Stimulated activated CD4-positive, alpha-beta T cell treated with anti-CD3 and anti-CD28 coated beads, Interleukin-4, amount 100 ng/mL, for 1 hour (primary cell): ENCODE data around the gene DDX19B.
"Not testable (repeated sequence)": the region's sequence is repeated elsewhere in the genome, so short reads cannot be mapped to it uniquely, and the experiment has no call there.

ENCODE experiments used
- DNase-seq: peaks from one replicate; pipeline ENCODE4 v3.0.0-alpha.2; 2020

DDX19B gene

GRCh38 chr16:70298988-70299938, at the start of gene DDX19B:
DDX19B (plus strand) TSS chr16:70299186; CDS start chr16:70299298, 112 bp downstream.
- DNase-seq: peak; percentile 55

- not testable (repeated sequence) for DNase-seq
Observed at GRCh38 chr16:70249697-70250096, 49.3 kb upstream of the DDX19B start.

GRCh38 chr16:70250748-70251628, 48.0 kb upstream of the DDX19B start:
- DNase-seq: peak; percentile 44

GRCh38 chr16:70251629-70252354, 47.2 kb upstream of the DDX19B start, which contains the start of gene EXOSC6:
EXOSC6 (minus strand) TSS chr16:70251940; CDS start chr16:70251900, 40 bp downstream.
- peak; percentile 89 for DNase-seq

- DNase-seq: peak; percentile 21
Observed at GRCh38 chr16:70252355-70252988, 46.5 kb upstream of the DDX19B start.

DNA sequence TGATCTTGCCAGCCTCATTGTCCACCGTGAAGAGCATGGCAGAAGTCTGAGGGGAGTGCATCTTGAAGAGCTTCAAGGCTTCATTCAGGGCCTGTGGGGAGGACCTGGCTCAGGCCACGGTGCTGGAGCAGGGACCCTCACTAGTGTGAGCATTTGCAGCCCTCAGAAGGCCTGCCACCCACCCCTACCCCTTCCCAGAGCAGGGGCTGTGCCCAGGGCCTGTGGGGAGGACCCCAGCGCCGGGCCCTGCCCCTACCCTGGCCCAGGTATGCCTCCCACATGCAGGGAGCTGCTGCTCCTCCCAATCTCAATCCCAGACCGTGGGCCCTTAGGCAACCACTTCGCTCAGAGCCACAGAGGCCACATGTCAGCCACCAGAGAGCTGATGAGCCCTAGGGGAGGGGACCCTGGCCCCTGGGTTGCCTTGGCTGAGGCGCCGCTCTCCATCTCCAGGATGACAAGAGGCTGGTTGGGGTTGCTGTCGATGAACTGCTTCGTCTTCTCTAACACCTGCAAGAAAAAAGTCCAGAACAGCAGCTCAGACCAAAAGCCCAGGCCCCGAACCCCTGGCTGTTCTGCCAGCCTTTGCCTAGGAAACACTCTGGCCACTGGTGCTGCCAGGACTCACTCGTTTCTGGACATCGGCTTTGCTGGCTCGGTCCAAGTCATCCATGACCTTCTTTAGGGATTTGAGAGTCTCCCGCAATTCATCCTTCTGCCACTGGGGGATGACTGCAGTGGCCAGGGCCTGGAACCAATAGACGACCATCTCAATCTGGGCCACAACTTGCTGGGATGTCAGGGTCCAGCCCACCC, 45.5 kb upstream of the DDX19B start:
- DNase-seq: peak; percentile 28

DNA sequence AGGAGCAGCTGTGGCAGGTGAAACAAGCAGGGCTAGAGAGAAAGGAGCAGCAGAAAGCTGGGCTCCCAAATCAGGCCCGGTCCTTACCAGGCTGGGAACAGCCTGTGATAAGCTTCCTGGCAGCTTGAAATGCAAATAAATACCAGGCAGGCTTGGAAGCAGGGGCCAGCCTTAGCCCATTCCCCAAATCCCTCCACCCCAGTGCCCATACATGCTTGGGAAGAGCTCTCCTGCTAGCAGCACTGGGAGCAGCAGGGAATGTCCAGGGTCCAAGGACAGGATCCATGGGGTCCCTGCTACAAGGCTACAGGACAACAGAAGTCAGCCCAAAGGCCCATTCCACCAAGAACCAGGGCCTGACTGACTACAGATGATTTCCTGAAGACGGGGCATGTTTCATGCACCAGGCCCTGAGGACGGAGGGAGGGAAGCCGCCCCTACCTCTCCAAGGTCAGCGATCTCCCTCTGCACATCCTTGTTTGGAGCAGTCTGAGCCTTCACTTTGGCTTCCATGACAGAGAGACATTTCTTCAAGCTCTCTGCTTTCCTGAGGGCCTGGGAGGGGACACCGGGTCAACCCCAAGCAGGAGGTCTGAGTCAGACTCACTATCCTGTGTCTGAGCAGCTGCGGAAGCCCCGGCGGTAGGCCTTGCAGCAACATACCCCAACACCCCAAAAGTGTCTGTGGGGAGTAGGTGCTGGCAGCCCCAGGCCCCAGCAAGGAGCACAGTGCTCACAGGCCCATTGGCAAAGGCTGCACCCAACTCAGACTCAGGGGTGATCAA, 44.6 kb upstream of the DDX19B start:
- no peak for DNase-seq

- DNase-seq: no peak
Observed at GRCh38 chr16:70254965-70255286, 44.1 kb upstream of the DDX19B start.

DNA sequence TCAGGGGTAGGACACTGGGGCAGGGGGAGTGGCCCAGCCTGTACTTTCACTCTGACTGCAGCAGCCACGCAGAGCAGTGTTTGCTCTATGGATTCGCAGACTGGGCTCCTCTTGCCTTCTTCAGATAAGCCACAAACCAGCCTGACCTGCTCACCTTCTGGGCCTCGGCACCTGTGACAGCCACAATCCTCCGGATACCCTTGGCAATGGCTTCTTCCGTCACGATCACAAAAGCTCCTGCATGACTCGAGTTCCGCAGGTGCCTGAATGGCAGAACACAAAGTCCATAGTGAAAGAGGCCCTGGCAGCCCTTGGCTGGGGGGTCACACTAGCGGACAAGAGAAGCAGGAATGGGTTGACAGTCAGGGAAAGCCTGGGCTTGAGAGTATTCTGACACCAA, 43.4 kb upstream of the DDX19B start:
- no peak for DNase-seq

DNA sequence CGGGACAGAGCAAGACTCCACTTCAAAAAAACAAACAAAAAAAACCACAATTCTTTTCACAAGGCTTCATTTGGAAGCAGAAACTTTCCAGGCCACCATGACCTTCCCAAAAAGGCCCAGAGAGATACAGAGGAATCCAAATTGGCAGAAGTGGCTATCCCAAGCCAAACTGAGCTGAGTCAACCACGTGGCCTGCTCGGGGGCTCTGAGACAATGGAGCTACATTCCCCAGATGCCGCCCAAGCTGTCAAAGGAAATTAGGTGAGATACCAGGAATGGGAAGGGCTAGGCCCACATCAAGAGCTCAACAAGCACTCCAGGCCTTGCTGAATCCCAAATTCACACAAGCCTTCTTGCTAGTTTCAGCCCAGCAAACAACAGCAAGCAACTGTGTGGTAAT, 41.6 kb upstream of the DDX19B start:
- no peak for DNase-seq

DNA sequence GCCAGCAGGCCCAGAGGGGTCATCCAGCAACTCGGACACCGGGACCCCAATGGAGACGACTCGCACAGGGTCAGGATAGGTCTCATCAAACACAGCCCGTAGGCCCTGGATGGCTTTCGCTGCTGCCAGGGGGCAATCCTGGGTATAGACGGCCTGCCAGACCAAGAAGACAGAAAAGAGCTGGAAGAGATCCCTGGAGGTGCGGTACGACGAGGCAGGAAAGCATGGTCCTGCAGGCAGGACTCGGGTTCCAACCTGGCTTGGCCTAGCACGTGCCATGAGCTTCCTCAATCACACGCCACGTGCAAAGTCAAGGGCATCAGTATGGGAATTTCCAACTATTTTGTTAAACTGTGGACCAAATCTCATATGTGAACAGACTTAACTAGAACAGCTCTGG, 40.9 kb upstream of the DDX19B start:
- no peak for DNase-seq

- no peak for DNase-seq
Observed at GRCh38 chr16:70258946-70259345, 40.0 kb upstream of the DDX19B start.

DNA sequence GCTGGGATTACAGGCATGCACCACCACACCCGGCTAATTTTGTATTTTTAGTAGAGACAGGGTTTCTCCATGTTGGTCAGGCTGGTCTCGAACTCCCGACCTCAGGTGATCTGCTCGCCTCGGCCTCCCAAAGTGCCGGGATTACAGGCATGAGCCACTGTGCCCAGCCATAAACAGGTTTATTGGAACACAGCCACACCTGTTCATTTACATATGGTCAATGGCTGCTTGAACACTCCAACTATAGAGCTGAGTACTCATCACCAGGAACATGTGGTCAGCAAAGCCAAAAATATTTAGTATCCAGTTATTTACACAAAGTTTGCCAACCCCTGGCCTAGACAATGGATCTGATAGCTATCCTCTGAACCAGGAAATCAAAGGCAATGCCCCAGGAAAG, 39.1 kb upstream of the DDX19B start:
- DNase-seq: not testable (repeated sequence)

- DNase-seq: no peak
Observed at GRCh38 chr16:70267516-70267915, 31.5 kb upstream of the DDX19B start.

GRCh38 chr16:70267922-70268321, 31.1 kb upstream of the DDX19B start:
- not testable (repeated sequence) for DNase-seq

DNA sequence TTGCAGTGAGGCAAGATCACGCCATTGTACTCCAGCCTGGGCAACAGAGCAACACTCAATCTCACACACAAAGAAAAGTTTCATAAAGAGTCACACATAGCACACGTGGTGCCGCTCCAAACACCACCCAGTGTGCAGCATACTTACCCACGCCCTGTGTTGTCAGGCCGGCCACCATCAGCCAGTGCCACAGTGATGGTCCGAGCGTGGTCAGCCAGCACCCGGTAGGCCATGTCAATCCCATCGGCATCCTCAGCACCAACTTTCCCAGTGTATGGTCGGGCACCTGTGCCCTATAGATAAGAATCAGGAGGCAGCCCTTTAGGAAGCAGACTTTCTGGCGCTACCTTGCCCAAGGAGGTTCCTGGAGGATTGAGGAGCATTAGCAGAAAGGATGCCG, 29.5 kb upstream of the DDX19B start:
- DNase-seq: no peak

- DNase-seq: no peak
Observed at GRCh38 chr16:70270176-70270575, 28.8 kb upstream of the DDX19B start.

DNA sequence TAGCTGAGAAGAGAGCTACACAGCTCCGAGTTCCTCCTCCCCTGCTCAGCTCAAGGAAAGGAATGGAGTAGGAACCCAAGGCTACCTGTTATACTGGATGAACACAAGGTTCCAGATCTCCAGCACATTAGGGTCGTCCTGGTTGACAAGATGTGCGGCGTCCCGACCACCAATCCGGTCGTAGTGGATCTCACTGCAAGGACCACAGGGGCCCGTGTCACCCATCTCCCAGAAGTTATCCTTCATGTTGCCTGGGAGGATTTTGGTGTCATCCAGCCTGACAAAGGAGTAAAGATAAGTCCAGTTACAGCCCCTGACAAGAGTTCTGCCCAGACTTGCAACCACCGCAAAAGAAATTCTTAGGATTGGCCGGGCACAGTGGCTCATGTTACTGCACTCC, 27.3 kb upstream of the DDX19B start:
- no peak for DNase-seq

DNA sequence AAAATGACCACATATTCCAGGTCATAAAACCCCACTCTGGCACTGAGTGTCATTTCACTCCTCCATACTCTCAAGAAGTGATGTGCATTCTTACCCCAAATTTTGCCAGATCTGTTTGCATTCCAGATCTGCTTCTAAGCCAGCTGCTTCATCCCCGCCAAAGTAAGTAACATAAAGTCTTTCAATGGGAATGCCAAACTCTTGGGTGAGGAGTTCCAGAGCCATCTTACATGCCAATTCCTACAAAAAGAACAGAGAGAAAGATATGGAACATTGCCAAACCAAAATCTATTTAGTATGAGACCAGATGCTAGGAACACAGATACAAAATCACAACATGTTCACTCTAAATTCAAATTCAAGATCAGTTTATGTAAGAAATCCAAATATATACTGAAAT, 22.6 kb upstream of the DDX19B start:
- no peak for DNase-seq

DNA sequence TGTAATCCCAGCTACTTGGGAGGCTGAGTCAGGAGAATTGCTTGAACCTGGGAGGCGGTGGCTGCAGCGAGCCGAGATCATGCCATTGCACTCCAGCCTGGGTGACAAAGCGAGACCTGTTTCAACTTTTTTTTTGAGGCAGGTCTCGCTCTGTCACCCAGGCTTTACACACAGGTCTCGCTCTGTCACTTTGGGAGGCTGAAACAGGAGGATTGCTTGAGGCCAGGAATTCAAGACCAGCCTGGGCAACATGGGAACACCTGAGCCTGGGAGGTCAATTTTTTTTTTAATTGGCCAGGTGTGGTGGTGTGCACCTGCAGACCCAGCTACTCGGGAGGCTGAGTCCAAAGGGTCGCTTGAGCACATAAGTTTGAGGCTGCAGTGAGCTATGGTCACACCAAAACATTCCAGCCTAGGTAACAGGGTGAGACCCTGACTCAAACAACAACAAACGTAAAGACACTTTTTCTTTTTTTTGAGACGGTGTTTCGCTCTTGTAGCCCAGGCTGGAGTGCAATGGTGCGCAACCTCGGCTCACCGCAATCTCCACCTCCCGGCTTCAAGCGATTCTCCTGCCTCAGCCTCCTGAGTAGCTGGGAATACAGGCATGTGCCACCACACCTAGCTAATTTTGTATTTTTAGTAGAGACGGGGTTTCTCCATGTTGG, 11.5 kb upstream of the DDX19B start:
- DNase-seq: not testable (repeated sequence)
